CD14-positive monocyte (primary cell): ENCODE results near the gene CNDP2. TPM values are rescaled to one million over a fixed set of nuclear protein-coding genes. Genes with fewer than 3 reads are reported as not detected.

Experiments
- DNase-seq, 3 donors: peaks; one replicate each; pipeline ENCODE4 v3.0.0-alpha.2; 2011 to 2022
- H2AFZ ChIP-seq: 2 replicates; pipeline ENCODE4 v1.6.0; 2012; ENCODE audit warnings: mild to moderate bottlenecking, low read depth, low read length, inconsistent platforms; ENCODE audit not compliant: insufficient read depth, poor library complexity, severe bottlenecking
- H3K27ac ChIP-seq, 2 donors: 1 replicate in 1 of 2; 2 replicates in 1 of 2; pipeline ENCODE4 v1.5.1; 2012 to 2013; ENCODE audit warnings: low read length in 2 of 2, control low read depth in 1 of 2, inconsistent platforms in 1 of 2, low read depth in 1 of 2, mild to moderate bottlenecking in 1 of 2
- H3K27me3 ChIP-seq, 2 donors: one replicate each; pipeline versions ENCODE4 v1.6.0 to v1.6.1; 2011 to 2013; ENCODE audit warnings: low read length in 2 of 2; ENCODE audit not compliant: control insufficient read depth in 2 of 2, insufficient read depth in 2 of 2
- H3K36me3 ChIP-seq, 2 donors: replicated peaks in 1 of 2; 1 replicate in 1 of 2; 2 replicates in 1 of 2; pipeline versions ENCODE4 v1.5.1 to v1.6.1; 2012 to 2013; ENCODE audit warnings: low read length in 2 of 2, control low read depth in 1 of 2, inconsistent platforms in 1 of 2, mild to moderate bottlenecking in 1 of 2; ENCODE audit not compliant: insufficient read depth in 2 of 2, control insufficient read depth in 1 of 2
- H3K4me1 ChIP-seq, 2 donors: 1 replicate in 1 of 2; 2 replicates in 1 of 2; pipeline versions ENCODE4 v1.5.1 to v1.6.1; 2012 to 2013; ENCODE audit warnings: low read length in 2 of 2, control low read depth in 1 of 2, inconsistent platforms in 1 of 2, mild to moderate bottlenecking in 1 of 2, moderate library complexity in 1 of 2; ENCODE audit not compliant: insufficient read depth in 2 of 2, control insufficient read depth in 1 of 2
- H3K4me2 ChIP-seq: replicated peaks from 2 replicates; pipeline ENCODE3; 2012; ENCODE audit warnings: low read length, moderate library complexity, mild to moderate bottlenecking; ENCODE audit not compliant: poor library complexity, severe bottlenecking; ENCODE audit errors: extremely low read depth
- H3K4me3 ChIP-seq, 3 experiments: fragments of 200-600 bp in 1 of 3; sonication (generic) in 1 of 3; replicated peaks in 1 of 3; 1 replicate in 2 of 3; 2 replicates in 1 of 3; pipeline ENCODE4 v1.5.1; 2011 to 2013; ENCODE audit warnings: low read length in 3 of 3, mild to moderate bottlenecking in 3 of 3, control low read depth in 2 of 3, low read depth in 2 of 3, inconsistent platforms in 1 of 3, moderate library complexity in 1 of 3
- H3K79me2 ChIP-seq: 2 replicates; pipeline ENCODE4 v1.6.0; 2012; ENCODE audit warnings: mild to moderate bottlenecking, control low read depth, inconsistent platforms, low read length, moderate library complexity; ENCODE audit not compliant: insufficient read depth
- H3K9ac ChIP-seq: 2 replicates; pipeline ENCODE4 v1.6.0; 2017; ENCODE audit warnings: low read length, mild to moderate bottlenecking; ENCODE audit not compliant: insufficient read depth, poor library complexity, severe bottlenecking
- H3K9me3 ChIP-seq, 2 donors: replicated peaks in 1 of 2; 1 replicate in 1 of 2; 2 replicates in 1 of 2; pipeline versions ENCODE4 v1.5.1 to v1.6.1; 2012 to 2013; ENCODE audit warnings: low read length in 2 of 2, control low read depth in 1 of 2; ENCODE audit not compliant: control insufficient read depth in 1 of 2, insufficient read depth in 1 of 2
- H4K20me1 ChIP-seq: 2 replicates; pipeline ENCODE4 v1.6.0; 2012; ENCODE audit warnings: mild to moderate bottlenecking, low read length, control low read depth, moderate library complexity; ENCODE audit not compliant: insufficient read depth
- H3K27ac Mint-ChIP-seq, 7 donors: one replicate each; pipeline ENCODE4 v1.8.0; 2020; ENCODE audit warnings: mild to moderate bottlenecking in 7 of 7, mixed read lengths in 7 of 7, moderate library complexity in 6 of 7, inconsistent platforms in 2 of 7
- H3K27me3 Mint-ChIP-seq, 3 donors: one replicate each; pipeline ENCODE4 v1.8.0; 2021 to 2022; ENCODE audit warnings: low read depth in 3 of 3, mild to moderate bottlenecking in 3 of 3, mixed read lengths in 3 of 3, moderate library complexity in 3 of 3, inconsistent platforms in 1 of 3
- H3K36me3 Mint-ChIP-seq, 2 donors: one replicate each; pipeline ENCODE4 v1.8.0; 2020; ENCODE audit warnings: mixed read lengths in 2 of 2, inconsistent platforms in 1 of 2, mild to moderate bottlenecking in 1 of 2
- H3K4me1 Mint-ChIP-seq: one replicate; pipeline ENCODE4 v1.8.0; 2020; ENCODE audit warnings: mild to moderate bottlenecking, mixed read lengths
- H3K4me3 Mint-ChIP-seq, 2 donors: one replicate each; pipeline ENCODE4 v1.8.0; 2020; ENCODE audit warnings: mild to moderate bottlenecking in 2 of 2, mixed read lengths in 2 of 2, moderate library complexity in 1 of 2
- H3K9me3 Mint-ChIP-seq, 7 donors: one replicate each; pipeline ENCODE4 v1.8.0; 2020 to 2022; ENCODE audit warnings: mixed read lengths in 7 of 7, mild to moderate bottlenecking in 6 of 7, moderate library complexity in 6 of 7, inconsistent platforms in 2 of 7
- WGBS: methylation state at CpG from one replicate; pipeline ENCODE4 v1.1.5; 2013; ENCODE audit warnings: missing lambda C conversion rate; ENCODE audit not compliant: insufficient coverage; 5-methylcytosine and 5-hydroxymethylcytosine counted together
- intact Hi-C, 2 donors: fragments of 100-400 bp; cut with micrococcal nuclease; formaldehyde crosslinking; loops; one replicate each; pipeline versions ENCODE4 v1.15.0 to v1.15.1; 2023
- polyA plus RNA-seq, 3 donors: library from polyadenylated mRNA; depleted of rRNA in 1 of 3; unstranded in 2 of 3; stranded (reverse) in 1 of 3; fragments of 300-500 nt in 2 of 3; fragments of >200 nt in 1 of 3; fragmentation: Illumina TruSeq in 2 of 3; gene quantifications; 1 replicate in 2 of 3; 2 replicates in 1 of 3; pipeline ENCODE4 v1.2.3, GENCODE V29; 2012 to 2021
- TF ChIP-seq, protein P1 (sequence below): fragments of 200-600 bp; IDR thresholded peaks from one replicate; pipeline ENCODE4 v1.8.0; 2022; ENCODE audit warnings: antibody characterized with exemption, mild to moderate bottlenecking

CNDP2 gene
- polyA plus RNA-seq, 3 donors: 103 to 186 (median 122) TPM

DNA sequence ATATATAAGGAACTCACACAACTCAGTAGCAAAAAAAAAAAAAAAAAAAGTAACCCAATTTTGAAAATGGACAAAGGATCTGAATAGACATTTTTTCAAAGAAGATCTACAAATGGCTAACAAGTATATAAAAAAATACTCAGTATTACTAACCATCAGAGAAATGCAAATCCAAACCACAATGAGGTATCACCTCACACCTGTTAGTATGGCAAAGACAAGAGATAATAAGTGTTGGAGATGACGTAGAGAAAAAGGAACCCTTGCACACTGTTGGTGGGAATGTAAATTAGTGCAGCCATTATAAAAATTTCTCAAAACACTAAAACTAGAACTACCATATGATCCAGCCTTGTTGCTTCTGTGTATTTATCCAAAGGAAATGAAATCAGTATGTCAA is 32.3 kb downstream of the CNDP2 start:
- H3K9me3 Mint-ChIP-seq: no peaks in the 10 kb centered on the region
- no CpG with 5 or more reads among the region's 1 CpG for WGBS
- intact Hi-C loops: no loop called here

DNA sequence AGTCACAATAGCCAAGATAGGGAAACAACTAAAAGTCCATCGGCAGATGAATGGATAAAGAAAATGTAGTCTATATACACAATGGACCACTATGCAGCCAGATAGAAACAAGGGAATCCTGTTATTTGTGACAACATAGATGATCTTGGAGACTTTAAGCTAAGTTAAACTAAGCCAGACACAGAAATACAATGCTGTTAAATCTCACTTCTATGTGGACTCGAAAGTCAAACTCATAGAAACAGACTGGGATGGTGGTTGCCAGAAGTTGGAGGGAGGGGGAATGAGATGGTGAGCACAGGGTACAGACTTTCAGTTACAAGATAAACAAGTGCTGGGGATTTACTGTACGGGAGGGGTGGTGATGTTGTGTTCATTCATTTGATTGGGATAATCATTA is 32.8 kb downstream of the CNDP2 start:
- Histone ChIP-seq H3K4me3 (no peak overlapping the region), H3K27ac (no peak overlapping the region), H3K9ac (no peak overlapping the region), H2AFZ (no peak overlapping the region), H3K36me3 (no peaks in the 10 kb centered on the region), H3K4me1 (peaks cover 8 to 9% of the 10 kb centered on the region in 2 donors), H3K27me3 (no peaks in the 10 kb centered on the region), H3K4me2 (no peak overlapping the region), H4K20me1 (no peaks in the 10 kb centered on the region), H3K79me2 (no peaks in the 10 kb centered on the region), H3K9me3 (no peaks in the 10 kb centered on the region)
- DNase-seq: no peak
- peaks cover 7% of the 10 kb centered on the region for H3K4me1 Mint-ChIP-seq
- H3K27me3 Mint-ChIP-seq: peaks cover 0 to 2% (median 2%) of the 10 kb centered on the region in 3 donors
- H3K4me3 Mint-ChIP-seq: no peak overlapping the region
- intact Hi-C loops: no loop called here
- H3K27ac Mint-ChIP-seq: no peak overlapping the region
- no peaks in the 10 kb centered on the region for H3K36me3 Mint-ChIP-seq
- WGBS: 100% methylated on average over 1 of the region's 3 CpGs
- TF ChIP-seq, protein P1, sequence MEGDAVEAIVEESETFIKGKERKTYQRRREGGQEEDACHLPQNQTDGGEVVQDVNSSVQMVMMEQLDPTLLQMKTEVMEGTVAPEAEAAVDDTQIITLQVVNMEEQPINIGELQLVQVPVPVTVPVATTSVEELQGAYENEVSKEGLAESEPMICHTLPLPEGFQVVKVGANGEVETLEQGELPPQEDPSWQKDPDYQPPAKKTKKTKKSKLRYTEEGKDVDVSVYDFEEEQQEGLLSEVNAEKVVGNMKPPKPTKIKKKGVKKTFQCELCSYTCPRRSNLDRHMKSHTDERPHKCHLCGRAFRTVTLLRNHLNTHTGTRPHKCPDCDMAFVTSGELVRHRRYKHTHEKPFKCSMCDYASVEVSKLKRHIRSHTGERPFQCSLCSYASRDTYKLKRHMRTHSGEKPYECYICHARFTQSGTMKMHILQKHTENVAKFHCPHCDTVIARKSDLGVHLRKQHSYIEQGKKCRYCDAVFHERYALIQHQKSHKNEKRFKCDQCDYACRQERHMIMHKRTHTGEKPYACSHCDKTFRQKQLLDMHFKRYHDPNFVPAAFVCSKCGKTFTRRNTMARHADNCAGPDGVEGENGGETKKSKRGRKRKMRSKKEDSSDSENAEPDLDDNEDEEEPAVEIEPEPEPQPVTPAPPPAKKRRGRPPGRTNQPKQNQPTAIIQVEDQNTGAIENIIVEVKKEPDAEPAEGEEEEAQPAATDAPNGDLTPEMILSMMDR: no peak
- no peaks in the 10 kb centered on the region for H3K9me3 Mint-ChIP-seq

More for the DNA sequence above, 32.3 kb downstream of the CNDP2 start:
- Histone ChIP-seq H3K27me3 (no peaks in the 10 kb centered on the region), H3K4me2 (no peak overlapping the region), H3K9me3 (no peaks in the 10 kb centered on the region), H3K4me1 (peaks cover 11 to 13% of the 10 kb centered on the region in 2 donors), H3K36me3 (no peaks in the 10 kb centered on the region), H3K9ac (no peak overlapping the region), H3K4me3 (no peak overlapping the region), H3K79me2 (no peaks in the 10 kb centered on the region), H4K20me1 (no peaks in the 10 kb centered on the region), H3K27ac (no peak overlapping the region), H2AFZ (no peak overlapping the region)
- DNase-seq: no peak
- peaks cover 12% of the 10 kb centered on the region for H3K4me1 Mint-ChIP-seq
- H3K27me3 Mint-ChIP-seq: peaks cover 0 to 2% (median 2%) of the 10 kb centered on the region in 3 donors
- no peaks in the 10 kb centered on the region for H3K36me3 Mint-ChIP-seq
- H3K4me3 Mint-ChIP-seq: no peak overlapping the region
- no peak overlapping the region for H3K27ac Mint-ChIP-seq
- TF ChIP-seq, protein P1: no peak
